ENCODE results near the gene GOSR1. TPM values are rescaled to one million over a fixed set of nuclear protein-coding genes. Genes with fewer than 3 reads are reported as not detected.

GOSR1 gene
- total RNA-seq, 1 experiment from 2014 or later, result 58.1 TPM

DNA sequence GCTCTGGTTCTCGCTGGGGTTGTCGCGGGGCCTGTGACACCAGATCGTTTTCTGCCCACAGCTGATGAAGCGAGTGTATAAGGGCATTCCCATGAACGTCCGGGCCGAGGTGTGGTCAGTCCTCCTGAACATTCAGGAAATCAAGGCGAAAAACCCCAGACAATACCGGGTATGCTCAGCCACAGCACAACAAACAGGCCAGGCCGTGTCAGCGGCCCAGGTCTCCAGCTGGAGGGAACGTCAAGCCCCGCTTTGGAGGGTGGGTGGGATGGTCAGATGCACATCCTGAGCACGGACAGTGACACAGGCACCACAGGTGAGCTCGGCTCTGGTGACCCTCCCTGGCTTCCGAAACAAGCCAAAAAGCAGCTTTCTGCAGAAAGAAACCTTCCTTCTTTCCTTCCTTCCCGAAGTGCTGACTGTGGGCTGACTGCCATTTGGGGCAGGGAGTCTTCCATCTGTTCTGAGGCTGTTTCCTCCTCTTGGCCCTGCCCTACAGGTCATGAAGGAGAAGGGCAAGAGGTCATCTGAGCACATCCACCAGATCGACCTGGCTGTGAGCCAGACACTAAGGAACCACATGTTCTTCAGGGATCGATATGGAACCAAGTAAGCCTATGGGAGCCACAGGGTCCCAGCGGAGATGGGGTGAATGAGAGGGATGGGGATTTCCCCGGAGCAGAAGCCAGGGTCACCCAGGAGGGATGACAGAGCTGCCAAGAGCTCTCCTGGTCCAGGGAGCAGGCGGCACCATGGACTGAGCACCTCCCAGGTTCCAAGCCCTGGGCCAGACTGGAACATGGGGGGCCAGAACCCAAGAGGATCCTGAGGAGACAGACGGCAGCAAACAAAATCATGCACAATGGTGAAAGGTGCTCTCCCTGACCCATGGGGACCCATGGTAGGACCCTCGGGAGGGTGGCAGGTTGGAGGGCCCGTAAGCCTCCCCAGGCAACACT is 79.4 kb downstream of the GOSR1 start:
- Mint-ChIP-seq H3K4me1 (peaks cover 2 to 3% of the 10 kb centered on the region in 2 experiments), H3K9me3 (no peaks in the 10 kb centered on the region), H3K27ac (no peak overlapping the region), H3K27me3 (ENCODE audit: low read depth) (peaks cover 3% of the 10 kb centered on the region), H3K4me3 (no peak overlapping the region; a peak in 1 of 5 replicates), H3K36me3 (ENCODE audit: insufficient read depth in 1 of 3, low read depth in 3 of 3) (no peaks in the 10 kb centered on the region)
- Histone ChIP-seq H3K27ac (ENCODE audit: insufficient read length, low read depth, low read length) (no peak overlapping the region), H3K18ac (ENCODE audit: insufficient read length, low read depth, low read length) (no peak overlapping the region), H4K8ac (replicated peaks; ENCODE audit: insufficient read length, low read depth, low read length) (no peak overlapping the region), H2BK5ac (ENCODE audit: insufficient read length, low read length) (no peak overlapping the region), H3T11ph (ENCODE audit: low read length) (no peak overlapping the region), H2BK120ac (ENCODE audit: low read depth, low read length, poor library complexity, severe bottlenecking) (no peak overlapping the region), H3K79me1 (ENCODE audit: insufficient read depth, low read depth, low read length, poor library complexity, severe bottlenecking) (no peaks in the 10 kb centered on the region), H4K91ac (ENCODE audit: insufficient read length, low read depth, low read length) (no peak overlapping the region), H2BK12ac (ENCODE audit: insufficient read length, low read depth, low read length) (no peak overlapping the region), H3K79me2 (ENCODE audit: insufficient read depth, low read length) (no peaks in the 10 kb centered on the region), H2BK15ac (ENCODE audit: low read depth, low read length) (no peak overlapping the region), H3K56ac (ENCODE audit: insufficient read length, low read depth, low read length) (no peak overlapping the region), H3K4me1 (ENCODE audit: insufficient read depth, low read length) (no peaks in the 10 kb centered on the region), H3K9ac (ENCODE audit: extremely low read depth, insufficient read length, low read length) (no peak overlapping the region), H2AFZ (ENCODE audit: low read length) (no peak overlapping the region), H4K20me1 (ENCODE audit: control insufficient read depth, insufficient read depth, insufficient read length) (no peaks in the 10 kb centered on the region), H3K23ac (ENCODE audit: insufficient read length, low read depth, low read length) (no peak overlapping the region), H3K14ac (ENCODE audit: insufficient read depth, low read length) (no peak overlapping the region), H3K27me3 (ENCODE audit: insufficient read depth, low read length) (no peaks in the 10 kb centered on the region), H3K9me3 (ENCODE audit: control insufficient read depth, low read depth, low read length) (no peaks in the 10 kb centered on the region), H3K4ac (ENCODE audit: low read depth, low read length) (no peak overlapping the region), H4K5ac (ENCODE audit: insufficient read length, low read depth, low read length) (no peak overlapping the region), H3K4me2 (ENCODE audit: insufficient read depth, insufficient read length, low read length) (no peak overlapping the region), H2BK20ac (ENCODE audit: low read depth, low read length, poor library complexity, severe bottlenecking) (no peak overlapping the region), H3K23me2 (ENCODE audit: insufficient read length, low read depth, low read length, poor library complexity, severe bottlenecking) (no peaks in the 10 kb centered on the region), H2AK5ac (ENCODE audit: insufficient read length, low read length) (no peak overlapping the region)
- no CpG with 5 or more reads among the region's 26 CpGs for WGBS (ENCODE audit: extremely low coverage, insufficient read length, low lambda C conversion rate)
- peak; percentile 28 for DNase-seq
- TF ChIP-seq, protein P1, sequence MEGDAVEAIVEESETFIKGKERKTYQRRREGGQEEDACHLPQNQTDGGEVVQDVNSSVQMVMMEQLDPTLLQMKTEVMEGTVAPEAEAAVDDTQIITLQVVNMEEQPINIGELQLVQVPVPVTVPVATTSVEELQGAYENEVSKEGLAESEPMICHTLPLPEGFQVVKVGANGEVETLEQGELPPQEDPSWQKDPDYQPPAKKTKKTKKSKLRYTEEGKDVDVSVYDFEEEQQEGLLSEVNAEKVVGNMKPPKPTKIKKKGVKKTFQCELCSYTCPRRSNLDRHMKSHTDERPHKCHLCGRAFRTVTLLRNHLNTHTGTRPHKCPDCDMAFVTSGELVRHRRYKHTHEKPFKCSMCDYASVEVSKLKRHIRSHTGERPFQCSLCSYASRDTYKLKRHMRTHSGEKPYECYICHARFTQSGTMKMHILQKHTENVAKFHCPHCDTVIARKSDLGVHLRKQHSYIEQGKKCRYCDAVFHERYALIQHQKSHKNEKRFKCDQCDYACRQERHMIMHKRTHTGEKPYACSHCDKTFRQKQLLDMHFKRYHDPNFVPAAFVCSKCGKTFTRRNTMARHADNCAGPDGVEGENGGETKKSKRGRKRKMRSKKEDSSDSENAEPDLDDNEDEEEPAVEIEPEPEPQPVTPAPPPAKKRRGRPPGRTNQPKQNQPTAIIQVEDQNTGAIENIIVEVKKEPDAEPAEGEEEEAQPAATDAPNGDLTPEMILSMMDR (conservative IDR thresholded peaks at IDR 0.05), result no peak
